Measurements from ENCODE around the gene FOXA3. TPM values are rescaled to one million over a fixed set of nuclear protein-coding genes. Genes with fewer than 3 reads are reported as not detected.

FOXA3 gene
- total and polyA plus RNA-seq, 7 donors: 0.49 to 72.8 (median 42.6) TPM; not detected in 3

GRCh38 chr19:45860359-45861259 is 3.5 kb upstream of the FOXA3 start:
- Histone ChIP-seq H3K36me3 (peaks cover 0 to 37% (median 9%) of the 10 kb centered on the region in 4 donors), H3K9me3 (no peaks in the 10 kb centered on the region), H3K4me1 (peaks cover 0 to 33% (median 24%) of the 10 kb centered on the region in 4 donors), H3K27ac (no peak overlapping the region), H3K4me3 (no peak overlapping the region), H3K27me3 (peaks cover 8 to 23% (median 22%) of the 10 kb centered on the region in 3 donors)
- TF ChIP-seq EP300 (IDR thresholded peaks at IDR 0.05) (no peak), POLR2AphosphoS5 (IDR thresholded peaks at IDR 0.05) (no peak), CTCF (IDR thresholded peaks at IDR 0.05) (no peak), POLR2A (IDR thresholded peaks at IDR 0.05) (no peak)
- 79 to 88% methylated on average over 15 of the region's 15 CpGs for WGBS, 2 donors
- DNase-seq: no peak
- intact Hi-C loops (cut with DNase I): loop anchor here (5.0 kb wide), 1 partner anchor 157 kb away; no protein-coding TSS in a partner anchor

- intact Hi-C loops (cut with DNase I): loop anchor here (5.0 kb wide), 1 partner anchor 155 kb away; no protein-coding TSS in a partner anchor
- Histone ChIP-seq H3K9me3 (no peaks in the 10 kb centered on the region), H3K27ac (peak overlapping the region; percentile 92 to 97 (median 96)), H3K36me3 (peaks cover 0 to 34% (median 9%) of the 10 kb centered on the region in 4 donors), H3K27me3 (peaks cover 8 to 32% (median 24%) of the 10 kb centered on the region in 3 donors), H3K4me3 (peak overlapping the region; percentile 94 to 99 (median 96)), H3K4me1 (peaks cover 0 to 33% (median 24%) of the 10 kb centered on the region in 4 donors)
- WGBS, 2 donors: 0% methylated on average over 11 of the region's 11 CpGs
- no peak for TF ChIP-seq EP300 (IDR thresholded peaks at IDR 0.05)
- no peak for TF ChIP-seq CTCF (IDR thresholded peaks at IDR 0.05)
- TF ChIP-seq POLR2A (IDR thresholded peaks at IDR 0.05): no peak
- no peak for TF ChIP-seq POLR2AphosphoS5 (IDR thresholded peaks at IDR 0.05)
- no peak for DNase-seq
These were observed 1.9 kb upstream of the FOXA3 start for GRCh38 chr19:45862271-45862563.

GRCh38 chr19:45862564-45863334 is 1.4 kb upstream of the FOXA3 start, which contains the start of gene SYMPK:
Gene SYMPK, minus strand, starts transcription at chr19:45863147. Its CDS starts 8,652 bp downstream, at chr19:45854495.
- peaks cover 8 to 32% (median 24%) of the 10 kb centered on the region in 3 donors for H3K27me3 ChIP-seq
- intact Hi-C loops (cut with DNase I): loop anchor here (1.0 to 5.0 kb wide), 2 partner anchors 24 to 155 kb away; partner anchors contain the start of gene IRF2BP1
- peak; percentile 99 for DNase-seq
- WGBS, 2 donors: 0 to 1% methylated on average over 65 of the region's 65 CpGs
- H3K4me3 ChIP-seq: peak within 1 kb of the TSS; percentile 94 to 99 (median 96)
- peak; percentile 56 to 61 for TF ChIP-seq POLR2A (IDR thresholded peaks at IDR 0.05)
- TF ChIP-seq POLR2AphosphoS5 (IDR thresholded peaks at IDR 0.05): peak; percentile 78 to 93 (median 88)
- peak in 1 of 4 donors; percentile 70 for TF ChIP-seq EP300 (IDR thresholded peaks at IDR 0.05)
- TF ChIP-seq CTCF (IDR thresholded peaks at IDR 0.05): no peak
- peak within 1 kb of the TSS; percentile 92 to 97 (median 96) for H3K27ac ChIP-seq
- H3K36me3 ChIP-seq: peaks cover 0 to 34% (median 9%) of the 10 kb centered on the region in 4 donors
- peaks cover 0 to 33% (median 24%) of the 10 kb centered on the region in 4 donors for H3K4me1 ChIP-seq
- no peaks in the 10 kb centered on the region for H3K9me3 ChIP-seq

DNA sequence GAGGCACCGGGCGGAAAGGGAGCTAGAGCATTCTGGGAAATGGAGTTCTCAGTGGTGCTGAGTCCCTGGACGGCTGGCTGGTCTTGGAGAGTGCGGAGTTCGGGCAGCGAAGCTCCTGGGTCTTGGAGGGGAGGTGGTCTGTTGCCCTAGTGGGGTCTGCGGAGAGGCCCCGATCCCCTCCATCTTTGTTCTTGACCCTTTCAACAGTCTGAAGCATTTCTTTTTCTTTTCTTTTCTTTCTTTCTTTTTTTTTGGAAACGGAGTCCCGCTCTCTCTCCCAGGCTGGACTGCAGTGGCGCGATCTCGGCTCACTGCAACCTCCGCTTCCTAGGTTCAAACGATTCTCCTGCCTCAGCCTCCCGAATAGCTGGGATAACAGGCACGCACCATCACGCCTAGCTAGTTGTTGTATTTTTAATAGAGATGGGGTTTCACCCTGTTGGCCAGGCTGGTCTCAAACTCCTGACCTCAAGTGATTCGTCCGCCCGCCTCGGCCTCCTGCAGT is 739 bp upstream of the FOXA3 start:
- peak overlapping the region in 1 of 4 donors; percentile 95 for H3K27ac ChIP-seq

More for the DNA sequence above, 739 bp upstream of the FOXA3 start:
- H3K4me3 ChIP-seq: peak overlapping the region; percentile 19 to 99 (median 96)
- no peak for DNase-seq
- intact Hi-C loops (cut with DNase I): loop anchor here (1.0 to 5.0 kb wide), 2 partner anchors 23 to 154 kb away; partner anchors contain the start of gene IRF2BP1
- H3K36me3 ChIP-seq: peaks cover 0 to 28% (median 9%) of the 10 kb centered on the region in 4 donors
- peaks cover 0 to 33% (median 24%) of the 10 kb centered on the region in 4 donors for H3K4me1 ChIP-seq
- H3K9me3 ChIP-seq: no peaks in the 10 kb centered on the region
- H3K27me3 ChIP-seq: peaks cover 8 to 32% (median 24%) of the 10 kb centered on the region in 3 donors
- WGBS, 2 donors: 3% methylated on average over 22 of the region's 22 CpGs
- no peak for TF ChIP-seq EP300 (IDR thresholded peaks at IDR 0.05)
- no peak for TF ChIP-seq CTCF (IDR thresholded peaks at IDR 0.05)
- TF ChIP-seq POLR2AphosphoS5 (IDR thresholded peaks at IDR 0.05): no peak
- TF ChIP-seq POLR2A (IDR thresholded peaks at IDR 0.05): no peak
